Activated CD4-positive, alpha-beta T cell treated with anti-CD3 and anti-CD28 coated beads, Interleukin-2, amount 50 U/mL, for 24 hours (primary cell): ENCODE results near the gene CEBPG.

Source experiments
- DNase-seq, 2 donors: peaks; one replicate each; pipeline ENCODE4 v3.0.0-alpha.2; 2020; ENCODE audit warnings: low read depth in 1 of 2, low spot score in 1 of 2

The CEBPG gene

DNA sequence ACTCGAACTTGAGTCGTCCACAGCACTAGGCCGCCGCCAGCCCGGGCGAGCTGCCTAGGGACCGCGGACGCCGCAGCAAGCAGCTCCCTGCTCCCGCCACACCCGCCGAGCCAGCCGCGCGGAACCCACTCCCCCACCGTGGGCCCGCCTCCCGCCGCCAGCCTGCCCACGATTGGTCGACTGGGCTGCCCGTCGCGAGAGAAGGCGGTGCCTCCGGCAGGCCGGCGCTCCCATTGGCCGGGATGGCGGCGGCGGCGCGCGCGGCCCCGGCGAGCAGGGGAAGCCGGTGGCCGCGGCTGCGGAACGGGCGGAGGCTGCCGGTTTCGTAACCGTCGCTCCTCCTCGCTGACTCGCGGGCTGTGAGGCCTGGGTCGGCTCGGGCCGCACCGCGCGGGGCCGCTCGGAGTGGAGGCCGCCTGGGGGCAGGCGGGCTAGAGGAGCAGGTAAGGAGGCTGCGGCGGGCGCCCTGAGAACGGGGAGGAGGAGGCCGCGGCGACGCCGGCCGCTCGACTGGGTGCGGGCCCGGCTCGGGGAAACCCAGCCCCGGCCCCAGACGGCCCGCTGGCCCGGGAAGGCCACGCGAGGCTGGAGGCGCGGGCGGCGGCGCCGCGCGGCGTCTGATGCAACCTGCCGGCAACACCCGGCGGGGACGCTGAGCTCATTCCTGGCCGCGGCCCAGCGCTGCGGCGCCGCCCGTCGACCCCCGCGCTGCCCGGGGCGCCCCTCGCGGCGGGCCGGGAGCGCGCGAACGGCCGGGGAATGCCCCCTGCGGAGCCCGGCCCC is at the start of gene CEBPG:
Gene CEBPG (plus strand): TSS at position 257 of the 783 bp plus-strand sequence. CDS start 5,531 bp downstream, outside the sequence.
- DNase-seq = peak; percentile 88 to 91

- DNase-seq = no peak
Observed at GRCh38 chr19:33324628-33325027, 48.9 kb upstream of the CEBPG start.

DNA sequence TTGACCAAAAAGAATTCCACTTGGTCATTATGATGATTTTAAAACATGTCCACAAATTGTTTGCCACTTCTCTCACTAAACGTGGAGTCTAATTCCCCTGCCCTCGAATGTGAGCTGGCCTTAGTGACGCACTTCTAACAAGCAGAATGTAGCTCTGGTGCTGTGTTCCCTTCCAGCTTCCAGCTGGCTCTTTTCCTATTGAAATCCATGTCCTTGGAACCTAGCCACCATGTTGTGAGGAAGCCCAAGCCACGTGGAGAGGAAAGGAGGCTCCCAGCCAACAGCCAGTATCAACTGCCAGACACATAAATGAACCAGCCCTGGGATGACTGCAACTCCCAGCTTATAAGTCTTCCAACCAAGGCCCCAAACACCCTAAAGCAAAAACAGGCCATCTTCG is 47.6 kb upstream of the CEBPG start:
- DNase-seq = no peak

- no peak for DNase-seq
Observed at GRCh38 chr19:33329060-33329459, 44.4 kb upstream of the CEBPG start.

DNA sequence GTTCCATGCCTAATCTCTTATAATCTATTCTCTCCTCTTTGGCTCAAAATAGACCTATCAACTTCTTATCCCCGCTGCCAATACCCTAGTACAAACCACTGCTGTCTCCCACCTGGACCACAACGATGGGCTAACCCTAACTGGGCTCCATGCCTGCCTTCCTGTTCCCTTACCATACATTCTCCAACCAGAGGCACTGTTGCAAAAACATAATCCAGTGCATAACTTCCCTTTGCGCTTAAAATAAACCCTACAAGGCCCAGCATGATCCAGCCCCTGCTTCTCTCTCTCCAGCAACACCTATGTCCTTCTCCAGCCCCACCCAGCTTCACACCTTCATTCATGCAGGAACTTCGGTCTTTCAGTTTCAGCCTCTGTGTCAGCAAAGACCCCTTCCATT is 43.8 kb upstream of the CEBPG start:
- DNase-seq = no peak

GRCh38 chr19:33332248-33332647 is 41.3 kb upstream of the CEBPG start:
- no peak for DNase-seq

GRCh38 chr19:33333151-33333550 is 40.4 kb upstream of the CEBPG start:
- DNase-seq = no peak

GRCh38 chr19:33333642-33334041 is 39.9 kb upstream of the CEBPG start:
- DNase-seq = no peak

- DNase-seq = no peak
Observed at GRCh38 chr19:33334271-33334670, 39.2 kb upstream of the CEBPG start.

DNA sequence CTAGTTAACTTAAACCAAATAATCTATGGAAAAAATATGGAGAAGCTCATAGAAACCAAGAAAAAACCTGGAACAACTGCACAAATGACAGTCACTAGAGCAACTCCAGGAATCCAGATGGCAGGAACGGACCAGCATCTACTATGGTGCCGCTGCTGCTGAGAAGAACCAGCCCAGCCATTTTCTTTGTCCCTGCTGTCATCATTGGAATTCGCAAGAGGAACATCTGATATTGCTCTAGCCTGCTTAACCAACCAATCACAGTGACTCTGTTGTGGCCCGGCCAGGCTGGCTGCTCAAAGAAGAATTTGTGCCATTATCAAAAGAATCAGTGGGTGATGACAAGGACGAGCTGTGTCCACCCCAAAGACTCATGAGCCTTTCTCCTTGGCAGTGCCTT is 38.1 kb upstream of the CEBPG start:
- no peak for DNase-seq

DNA sequence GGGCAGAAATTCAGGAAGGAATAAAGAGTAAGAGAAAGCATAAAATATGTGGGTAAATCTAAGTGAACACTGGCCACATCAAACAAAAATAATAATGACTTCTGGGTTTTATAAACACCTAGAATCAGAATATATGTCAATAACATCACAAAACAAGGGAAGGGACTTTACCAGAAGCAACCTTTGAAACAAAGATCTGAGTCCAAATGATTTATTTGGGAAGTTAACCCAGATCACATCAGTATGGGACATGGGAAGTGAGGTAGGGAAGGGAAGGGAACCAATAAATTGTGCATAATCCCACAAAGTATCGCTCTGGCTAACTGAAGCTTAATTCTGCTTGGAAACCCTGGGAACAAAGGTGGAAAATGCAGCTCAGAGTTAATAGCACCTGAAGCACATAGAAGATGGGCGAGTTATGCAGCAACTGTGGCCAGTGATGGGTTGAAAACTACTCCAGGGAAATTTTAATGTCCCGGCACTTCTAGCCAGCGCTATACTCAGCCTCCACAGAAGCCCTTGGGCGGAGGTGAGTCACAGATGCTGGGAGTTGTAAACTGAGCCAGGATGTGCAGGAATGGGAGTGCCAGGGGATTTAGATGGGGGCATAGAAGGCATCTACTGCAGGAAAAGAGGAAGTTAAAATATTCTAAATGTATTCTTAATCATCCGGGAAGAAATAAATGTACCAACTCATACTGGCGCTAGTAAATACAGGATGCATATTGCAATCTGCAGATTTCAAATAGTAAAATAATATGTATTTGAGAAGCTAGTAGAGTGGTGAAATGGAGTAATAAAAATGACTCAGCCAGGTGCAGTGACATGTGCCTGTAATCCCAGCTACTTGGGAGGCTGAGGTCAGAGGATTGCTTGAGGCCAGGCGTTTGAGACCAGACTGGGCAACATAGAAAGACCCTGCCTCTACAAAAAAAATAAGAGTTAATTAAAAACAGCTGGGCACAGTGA is 34.2 kb upstream of the CEBPG start:
- DNase-seq = no peak

- no peak for DNase-seq
Observed at GRCh38 chr19:33340991-33341390, 32.5 kb upstream of the CEBPG start.

DNA sequence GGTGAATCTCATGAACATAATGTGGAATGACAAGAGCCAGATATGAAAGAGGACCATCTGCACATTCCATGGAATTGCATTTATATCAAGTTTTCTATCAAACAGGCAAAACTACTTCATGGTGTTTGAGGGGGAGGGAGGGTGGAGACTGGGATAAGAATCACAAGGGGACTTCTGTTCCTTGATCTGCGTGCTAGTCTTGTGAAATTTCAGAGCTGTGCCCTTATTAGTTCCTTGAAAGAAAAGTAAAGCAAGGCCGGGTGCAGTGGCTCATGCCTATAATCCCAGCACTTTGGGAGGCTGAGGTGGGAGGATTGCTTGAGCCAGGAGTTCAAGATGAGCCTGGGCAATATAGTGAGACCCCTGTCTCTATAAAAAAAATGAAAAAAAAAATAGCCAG is 30.2 kb upstream of the CEBPG start:
- no peak for DNase-seq

DNA sequence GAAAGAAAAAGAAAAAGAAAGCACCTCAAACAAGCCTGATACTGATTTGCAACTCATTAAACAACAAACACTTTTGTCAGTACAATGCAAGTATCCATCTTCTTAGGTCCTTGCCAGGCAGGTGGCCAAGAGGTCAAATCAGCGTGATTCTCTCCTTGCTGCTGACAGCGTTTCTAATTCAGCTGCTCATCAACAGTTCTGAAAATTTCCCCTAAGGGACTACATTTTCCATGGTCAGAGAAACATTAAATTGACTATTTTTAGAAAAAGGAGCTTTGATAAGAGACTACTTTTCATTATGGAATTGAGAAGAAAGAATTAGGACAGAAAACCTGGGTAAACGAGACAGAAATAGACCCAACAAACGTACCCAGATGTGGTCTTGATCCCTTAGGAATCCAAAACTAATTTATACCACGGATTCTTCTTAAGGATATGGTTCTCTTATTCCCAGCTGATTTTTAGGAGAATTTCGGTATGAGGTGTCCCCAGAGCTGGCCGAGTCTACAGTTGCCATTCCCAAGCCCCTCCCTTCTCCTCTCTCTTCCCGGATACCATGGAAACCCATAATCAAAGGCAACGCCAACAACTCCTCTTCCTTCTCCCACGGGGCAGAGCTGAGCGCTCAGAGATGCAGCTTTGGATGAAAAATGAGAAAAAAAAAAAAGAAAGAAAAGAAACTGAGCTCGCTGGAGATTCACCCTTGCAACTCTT is 29.5 kb upstream of the CEBPG start:
- DNase-seq = no peak

DNA sequence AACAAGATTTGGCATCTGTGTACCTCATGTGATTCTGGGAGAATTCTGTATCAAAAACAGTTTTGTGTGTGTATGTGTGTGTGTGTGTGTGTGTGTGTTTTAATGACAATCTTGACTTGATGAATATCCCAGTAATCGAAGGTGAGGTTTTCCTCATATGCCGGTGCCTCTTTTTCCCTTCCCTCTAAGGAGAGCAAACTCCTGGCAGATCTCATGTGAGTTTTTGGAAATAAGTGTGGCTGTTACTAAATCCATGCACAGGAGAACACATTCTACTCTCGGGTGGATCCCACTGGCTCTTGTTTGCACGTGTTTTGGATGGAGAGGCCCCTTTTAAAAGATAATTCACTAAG is 29.0 kb upstream of the CEBPG start:
- DNase-seq = no peak

- no peak for DNase-seq
Observed at GRCh38 chr19:33345163-33345562, 28.3 kb upstream of the CEBPG start.

DNA sequence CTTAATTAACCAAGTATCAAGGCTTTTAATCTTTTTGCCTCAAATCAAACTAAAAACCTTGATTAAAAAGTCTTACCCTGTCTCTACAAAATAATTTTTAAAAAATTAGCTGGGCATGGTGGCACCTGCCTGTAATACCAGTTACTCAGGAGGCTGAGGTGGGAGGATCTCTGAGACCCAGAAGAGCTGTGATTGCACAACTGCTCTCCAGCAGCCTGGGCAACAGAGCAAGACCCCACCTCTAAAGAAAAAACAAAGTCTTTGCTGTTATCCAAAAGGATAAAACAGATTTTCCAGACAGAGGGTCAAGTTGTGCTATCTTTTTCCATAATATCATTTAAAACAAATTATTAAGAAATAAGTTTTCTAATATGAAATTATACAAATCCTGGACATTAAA is 26.8 kb upstream of the CEBPG start:
- no peak for DNase-seq

DNA sequence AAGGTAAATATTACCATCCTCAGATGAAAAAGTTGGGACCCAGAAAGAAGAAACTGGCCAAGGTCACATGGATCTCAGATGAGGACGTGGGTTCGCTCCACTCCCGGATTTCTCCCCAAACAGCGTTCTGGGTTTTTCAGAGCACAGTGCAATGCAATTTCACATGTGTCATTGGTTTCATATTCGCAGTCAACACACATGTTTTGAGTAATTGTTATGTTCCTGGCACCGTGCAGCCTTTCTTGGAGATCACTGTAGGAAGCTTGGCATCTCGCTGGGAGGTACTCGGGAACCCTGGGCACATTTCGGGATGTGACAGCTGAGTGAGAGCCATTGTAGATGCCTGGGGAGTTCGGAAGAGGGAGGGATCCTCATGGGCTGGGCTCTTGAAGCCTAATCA is 26.2 kb upstream of the CEBPG start:
- DNase-seq = no peak

DNA sequence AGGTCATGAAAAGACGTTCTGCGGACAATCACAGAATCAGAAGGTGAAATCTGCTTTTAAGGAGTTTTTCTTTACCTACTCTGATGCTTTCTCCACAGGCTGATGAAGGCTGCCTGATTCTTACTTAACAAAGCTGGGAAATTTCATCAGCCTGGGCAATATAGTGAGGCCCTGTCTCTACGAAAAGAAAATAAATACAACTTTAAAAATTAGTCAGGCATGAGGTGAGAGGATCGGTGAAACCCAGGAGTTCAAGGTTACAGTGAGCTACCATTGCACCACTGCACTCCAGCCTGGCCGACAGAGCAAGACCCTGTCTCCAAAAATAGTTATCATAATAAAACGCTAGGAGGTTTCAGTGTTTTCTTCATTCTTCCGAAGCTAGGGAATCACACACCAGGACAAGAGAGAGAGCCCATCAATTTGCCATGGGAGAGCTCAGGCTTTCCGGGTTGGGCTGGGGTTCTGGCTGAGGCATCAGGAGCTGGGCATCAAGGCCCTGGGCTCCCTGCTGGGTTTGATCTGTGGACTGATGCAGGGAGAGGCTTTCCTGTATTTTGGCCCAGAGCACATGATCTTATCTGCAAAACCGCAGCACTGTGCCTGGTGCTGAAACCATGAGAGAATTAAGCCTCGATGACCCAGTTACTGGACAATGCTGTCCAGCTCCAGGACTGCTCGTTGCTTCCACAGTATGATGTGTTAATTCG is 25.1 kb upstream of the CEBPG start:
- DNase-seq = no peak

- DNase-seq = no peak
Observed at GRCh38 chr19:33349319-33350289, 23.9 kb upstream of the CEBPG start.
